ENCODE results near the gene KRTAP8-1. TPM values are rescaled to one million over a fixed set of nuclear protein-coding genes. Genes with fewer than 3 reads are reported as not detected.

Gene KRTAP8-1
- total and polyA plus RNA-seq, 8 donors: not detected

GRCh38 chr21:30838536-30838935, 25.5 kb upstream of the KRTAP8-1 start:
- intact Hi-C loops (cut with DNase I; ENCODE audit: low total_unique reads): no loop called here
- H3K27me3 ChIP-seq: no peaks in the 10 kb centered on the region
- WGBS, 5 donors: 85 to 96% (median 93%) methylated on average over 6 of the region's 6 CpGs
- H3K4me1 ChIP-seq: no peaks in the 10 kb centered on the region
- H3K27ac ChIP-seq: no peak overlapping the region
- TF ChIP-seq, protein P1, sequence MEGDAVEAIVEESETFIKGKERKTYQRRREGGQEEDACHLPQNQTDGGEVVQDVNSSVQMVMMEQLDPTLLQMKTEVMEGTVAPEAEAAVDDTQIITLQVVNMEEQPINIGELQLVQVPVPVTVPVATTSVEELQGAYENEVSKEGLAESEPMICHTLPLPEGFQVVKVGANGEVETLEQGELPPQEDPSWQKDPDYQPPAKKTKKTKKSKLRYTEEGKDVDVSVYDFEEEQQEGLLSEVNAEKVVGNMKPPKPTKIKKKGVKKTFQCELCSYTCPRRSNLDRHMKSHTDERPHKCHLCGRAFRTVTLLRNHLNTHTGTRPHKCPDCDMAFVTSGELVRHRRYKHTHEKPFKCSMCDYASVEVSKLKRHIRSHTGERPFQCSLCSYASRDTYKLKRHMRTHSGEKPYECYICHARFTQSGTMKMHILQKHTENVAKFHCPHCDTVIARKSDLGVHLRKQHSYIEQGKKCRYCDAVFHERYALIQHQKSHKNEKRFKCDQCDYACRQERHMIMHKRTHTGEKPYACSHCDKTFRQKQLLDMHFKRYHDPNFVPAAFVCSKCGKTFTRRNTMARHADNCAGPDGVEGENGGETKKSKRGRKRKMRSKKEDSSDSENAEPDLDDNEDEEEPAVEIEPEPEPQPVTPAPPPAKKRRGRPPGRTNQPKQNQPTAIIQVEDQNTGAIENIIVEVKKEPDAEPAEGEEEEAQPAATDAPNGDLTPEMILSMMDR (IDR thresholded peaks at IDR 0.05): no peak
- TF ChIP-seq POLR2AphosphoS5 (IDR thresholded peaks at IDR 0.05) (no peak), POLR2A (IDR thresholded peaks at IDR 0.05) (no peak), EP300 (IDR thresholded peaks at IDR 0.05) (no peak)
- no peaks in the 10 kb centered on the region for H3K36me3 ChIP-seq
- peaks cover 0 to 12% (median 0%) of the 10 kb centered on the region in 4 donors for H3K9me3 ChIP-seq
- no peak for DNase-seq
- H3K4me3 ChIP-seq: no peak overlapping the region

- intact Hi-C loops (cut with DNase I; ENCODE audit: low total_unique reads): no loop called here
- Histone ChIP-seq H3K9me3 (peaks cover 0 to 7% (median 3%) of the 10 kb centered on the region in 4 donors), H3K27ac (no peak overlapping the region), H3K27me3 (no peaks in the 10 kb centered on the region), H3K4me3 (no peak overlapping the region), H3K4me1 (no peaks in the 10 kb centered on the region), H3K36me3 (no peaks in the 10 kb centered on the region)
- TF ChIP-seq EP300 (IDR thresholded peaks at IDR 0.05): no peak
- TF ChIP-seq, protein P1 (IDR thresholded peaks at IDR 0.05): peak in 2 of 7 experiments; percentile 15 to 27
- TF ChIP-seq POLR2A (IDR thresholded peaks at IDR 0.05): no peak
- WGBS, 5 donors: 35 to 42% (median 39%) methylated on average over 6 of the region's 6 CpGs
- DNase-seq: peak in 1 of 2 donors; percentile 10
Measured at GRCh38 chr21:30831194-30831765, 18.2 kb upstream of the KRTAP8-1 start.

GRCh38 chr21:30829659-30830058, 16.6 kb upstream of the KRTAP8-1 start, which contains the start of gene KRTAP7-1:
TSS of gene KRTAP7-1 (minus strand) at chr21:30829759. CDS start at chr21:30829698, 61 bp downstream.
- TF ChIP-seq EP300 (IDR thresholded peaks at IDR 0.05) (no peak), POLR2A (IDR thresholded peaks at IDR 0.05) (no peak)
- TF ChIP-seq, protein P1 (IDR thresholded peaks at IDR 0.05): no peak
- intact Hi-C loops (cut with DNase I; ENCODE audit: low total_unique reads): no loop called here
- H3K36me3 ChIP-seq: no peaks in the 10 kb centered on the region
- H3K9me3 ChIP-seq: peaks cover 0 to 7% (median 3%) of the 10 kb centered on the region in 4 donors
- no peaks in the 10 kb centered on the region for H3K27me3 ChIP-seq
- DNase-seq: no peak
- H3K4me3 ChIP-seq: no peak within 1 kb of the TSS
- H3K27ac ChIP-seq: no peak within 1 kb of the TSS
- 75 to 86% (median 81%) methylated on average over 4 of the region's 4 CpGs for WGBS, 5 donors
- no peaks in the 10 kb centered on the region for H3K4me1 ChIP-seq

DNA sequence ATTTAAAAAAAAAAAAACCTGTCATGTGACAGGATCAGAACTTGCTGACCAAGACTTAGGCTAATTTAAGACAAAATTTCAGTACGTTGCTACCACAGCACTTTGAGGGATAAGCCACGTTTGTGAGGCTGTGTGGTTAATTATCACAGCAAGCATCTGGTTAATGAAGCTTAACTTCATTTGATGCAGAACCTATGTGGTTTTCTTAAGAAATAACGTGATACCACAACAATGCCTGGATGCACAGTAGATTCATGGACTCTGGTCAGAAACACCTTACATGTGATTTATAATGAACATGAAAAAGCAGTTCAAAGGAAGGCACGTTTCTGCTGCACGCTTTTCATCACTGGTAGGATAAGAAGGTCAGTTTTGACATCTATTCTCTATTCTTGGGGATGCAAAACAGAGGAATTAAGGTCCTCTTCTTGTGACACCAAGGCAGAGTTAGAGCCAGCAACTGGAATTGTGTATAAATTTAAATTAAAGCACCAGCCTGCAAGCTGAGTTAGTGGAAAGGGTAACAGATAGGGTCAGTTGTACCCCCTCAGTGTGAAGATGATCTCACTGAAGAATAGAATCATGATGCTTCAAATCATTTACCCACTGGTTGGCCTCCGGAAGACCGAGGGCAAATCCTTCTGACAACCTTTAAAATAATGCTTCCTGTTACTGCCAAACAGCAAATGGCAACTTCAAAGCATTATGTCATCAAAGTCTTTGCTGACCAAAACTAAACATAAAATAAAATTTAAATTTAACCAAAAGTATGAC, 6.0 kb upstream of the KRTAP8-1 start:
- H3K27ac ChIP-seq: no peak overlapping the region
- H3K27me3 ChIP-seq: no peaks in the 10 kb centered on the region
- DNase-seq: no peak
- no peak overlapping the region for H3K4me3 ChIP-seq
- no peaks in the 10 kb centered on the region for H3K36me3 ChIP-seq
- WGBS, 5 donors: 50 to 60% (median 54%) methylated on average over 7 of the region's 7 CpGs
- TF ChIP-seq POLR2A (IDR thresholded peaks at IDR 0.05): no peak
- TF ChIP-seq, protein P1 (IDR thresholded peaks at IDR 0.05): no peak
- no peak for TF ChIP-seq EP300 (IDR thresholded peaks at IDR 0.05)
- TF ChIP-seq POLR2AphosphoS5 (IDR thresholded peaks at IDR 0.05): no peak
- intact Hi-C loops (cut with DNase I; ENCODE audit: low total_unique reads): no loop called here
- no peaks in the 10 kb centered on the region for H3K4me1 ChIP-seq
- peaks cover 0 to 5% (median 0%) of the 10 kb centered on the region in 4 donors for H3K9me3 ChIP-seq
